ENCODE measurements around the gene NUMBL.

NUMBL gene

DNA sequence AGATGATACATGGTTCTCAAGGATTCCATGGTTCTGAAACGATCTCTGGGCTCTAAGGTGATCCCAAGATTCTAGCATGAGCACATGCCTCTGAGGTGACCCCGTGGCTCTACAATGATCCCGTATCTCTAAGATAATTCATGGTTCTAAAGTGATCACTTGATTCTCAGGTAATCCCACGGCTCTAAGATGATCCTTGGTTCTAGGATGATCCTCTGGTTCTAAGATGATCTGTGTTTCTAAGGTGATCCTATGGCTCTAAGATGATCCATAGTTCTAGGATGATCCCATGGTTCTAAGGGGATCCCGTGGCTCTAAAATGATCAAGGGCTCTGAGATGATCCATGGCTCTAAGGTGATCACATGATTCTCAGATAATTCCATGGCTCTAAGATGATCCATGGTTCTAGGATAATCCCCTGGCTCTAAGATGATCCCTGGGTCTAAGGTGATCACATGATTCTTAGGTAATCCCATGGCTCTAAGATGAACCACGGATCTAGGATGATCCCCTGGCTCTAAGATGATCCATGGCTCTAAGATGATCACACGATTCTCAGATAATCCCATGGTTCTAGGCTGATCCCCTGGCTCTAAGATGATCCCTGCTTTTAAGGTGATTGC, 21.3 kb downstream of the NUMBL start:
- no peaks in the 10 kb centered on the region for H3K9me3 ChIP-seq (ENCODE audit: insufficient read depth, low read length)
- no peak for TF ChIP-seq SUZ12 (IDR thresholded peaks at IDR 0.05; ENCODE audit: extremely low read depth, insufficient read depth, insufficient read length)
- no peak for TF ChIP-seq YY1 (IDR thresholded peaks at IDR 0.05; ENCODE audit: insufficient read depth, insufficient read length)
- no peak for TF ChIP-seq ZNF274 (IDR thresholded peaks at IDR 0.05; ENCODE audit: low read depth, low read length)
- H3K4me3 ChIP-seq (ENCODE audit: insufficient read length, low read depth): no peak overlapping the region
- no peaks in the 10 kb centered on the region for H3K4me1 ChIP-seq (ENCODE audit: insufficient read depth, insufficient read length)
- DNase-seq (ENCODE audit: low read depth, low spot score): no peak
- H3K27me3 ChIP-seq (ENCODE audit: insufficient read depth, insufficient read length): no peaks in the 10 kb centered on the region
- H3K36me3 ChIP-seq (ENCODE audit: insufficient read depth, insufficient read length, low read length): peaks cover 69% of the 10 kb centered on the region
- no peak overlapping the region for H3K9ac ChIP-seq (ENCODE audit: insufficient read length, low read depth)

DNA sequence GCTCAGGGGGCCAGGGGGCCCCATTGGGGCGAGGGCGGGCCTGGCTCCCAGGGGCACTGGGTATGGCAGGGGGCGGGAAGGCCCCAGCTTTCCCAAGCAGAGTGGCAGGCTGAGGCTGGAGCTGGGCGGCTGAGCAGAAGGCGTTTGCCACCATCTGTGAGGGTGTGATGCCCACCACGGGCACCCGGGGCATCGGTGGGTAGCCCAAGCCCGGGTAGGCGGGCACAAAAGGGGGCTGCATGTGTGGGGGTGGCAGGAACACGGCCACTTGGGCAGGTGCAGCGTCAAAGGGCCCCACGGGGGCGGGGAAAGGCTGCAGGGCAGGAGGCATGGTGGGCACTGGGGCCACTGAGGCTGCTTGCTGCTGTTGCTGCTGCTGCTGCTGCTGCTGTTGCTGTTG, 22.8 kb downstream of the NUMBL start:
- H3K36me3 ChIP-seq (ENCODE audit: insufficient read depth, insufficient read length, low read length): peaks cover 54% of the 10 kb centered on the region
- H3K9me3 ChIP-seq (ENCODE audit: insufficient read depth, low read length): no peaks in the 10 kb centered on the region

DNA sequence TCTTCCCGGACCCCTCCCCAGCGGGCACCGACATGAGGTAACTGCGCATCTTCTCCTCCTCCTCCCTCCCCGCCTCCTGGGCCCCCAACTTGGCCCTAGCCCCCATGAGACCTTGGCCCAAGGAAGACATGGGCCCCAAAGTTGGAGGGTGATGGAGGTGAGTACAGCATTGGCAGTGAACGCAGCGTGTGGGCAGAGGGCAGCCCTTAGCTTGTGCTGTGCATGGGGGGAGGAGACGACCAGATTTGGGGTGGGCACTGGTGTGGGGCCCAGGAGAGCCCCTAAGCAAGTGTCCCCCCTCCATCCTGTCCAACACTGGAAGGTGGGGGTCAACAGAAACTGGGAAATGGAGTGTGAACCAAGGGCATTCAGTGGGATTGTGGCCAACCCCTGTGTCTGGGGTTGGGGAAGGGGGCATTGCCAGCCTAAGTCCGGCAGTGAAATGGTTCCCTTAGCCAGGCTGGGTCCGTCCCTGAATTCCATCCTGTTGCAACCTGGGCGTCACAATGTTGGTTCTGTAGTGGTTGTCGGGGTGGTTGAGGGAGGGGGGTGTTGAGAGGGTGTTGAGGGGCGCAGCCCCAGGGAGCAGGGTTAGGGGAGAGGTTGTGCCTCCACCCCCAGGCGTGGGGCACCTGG, 23.5 kb downstream of the NUMBL start:
- DNase-seq (ENCODE audit: low read depth, low spot score): no peak

More for the DNA sequence above, 22.8 kb downstream of the NUMBL start:
- Histone ChIP-seq H3K9ac (ENCODE audit: insufficient read length, low read depth) (no peak overlapping the region), H3K4me3 (ENCODE audit: insufficient read length, low read depth) (no peak overlapping the region), H3K27me3 (ENCODE audit: insufficient read depth, insufficient read length) (no peaks in the 10 kb centered on the region), H3K4me1 (ENCODE audit: insufficient read depth, insufficient read length) (peaks cover 4% of the 10 kb centered on the region)
- DNase-seq (ENCODE audit: low read depth, low spot score): no peak
- no peak for TF ChIP-seq SUZ12 (IDR thresholded peaks at IDR 0.05; ENCODE audit: extremely low read depth, insufficient read depth, insufficient read length)
- TF ChIP-seq YY1 (IDR thresholded peaks at IDR 0.05; ENCODE audit: insufficient read depth, insufficient read length): no peak
- TF ChIP-seq ZNF274 (IDR thresholded peaks at IDR 0.05; ENCODE audit: low read depth, low read length): no peak

DNA sequence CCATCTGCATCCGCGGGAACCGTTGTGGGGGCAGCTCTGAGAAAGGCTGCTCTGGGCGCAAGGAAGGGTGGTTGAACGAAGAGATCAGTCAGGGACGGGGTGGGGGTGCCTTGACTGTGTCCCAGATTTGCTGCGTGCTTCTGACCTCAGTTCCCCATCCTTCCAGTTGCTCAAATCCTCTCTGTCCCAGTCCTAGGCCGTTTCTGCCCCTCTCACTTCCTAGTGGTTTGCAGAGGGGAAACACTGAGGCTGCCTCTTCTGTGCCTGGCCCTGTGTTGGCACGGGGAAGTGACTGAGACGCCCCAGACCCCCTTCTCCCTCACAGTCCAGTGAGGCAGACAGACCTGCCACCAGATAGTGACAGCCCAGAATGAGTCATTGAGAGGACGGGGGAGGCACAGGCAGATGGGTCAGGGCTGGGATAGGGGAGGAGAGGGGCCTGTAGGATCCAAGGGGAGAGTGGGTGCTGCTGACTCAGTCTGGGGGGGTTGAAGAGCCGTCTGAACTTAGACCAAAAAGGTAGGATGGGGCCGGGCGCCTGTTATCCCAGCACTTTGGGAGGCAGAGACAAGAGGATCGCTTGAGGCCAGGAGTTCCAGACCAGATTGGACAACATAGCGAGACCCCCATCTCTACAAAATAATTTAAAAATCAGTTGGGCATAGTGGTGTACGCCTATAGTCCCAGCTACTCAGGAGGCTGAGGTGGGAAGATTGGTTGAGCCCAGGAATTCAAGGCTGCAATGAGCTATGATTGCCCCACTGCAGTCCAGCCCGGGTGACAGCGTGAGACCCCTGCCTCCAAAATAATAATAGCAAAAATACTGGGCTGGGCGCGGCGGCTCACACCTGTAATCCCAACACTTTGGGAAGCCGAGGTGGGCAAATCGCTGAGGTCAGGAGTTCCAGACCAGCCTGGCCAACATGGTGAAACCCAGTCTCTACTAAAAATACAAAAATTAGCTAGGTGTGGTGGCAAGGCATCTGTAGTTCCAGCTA, 26.5 kb downstream of the NUMBL start:
- TF ChIP-seq SUZ12 (IDR thresholded peaks at IDR 0.05; ENCODE audit: extremely low read depth, insufficient read depth, insufficient read length) (no peak), YY1 (IDR thresholded peaks at IDR 0.05; ENCODE audit: insufficient read depth, insufficient read length) (no peak), ZNF274 (IDR thresholded peaks at IDR 0.05; ENCODE audit: low read depth, low read length) (no peak)
- H3K9me3 ChIP-seq (ENCODE audit: insufficient read depth, low read length): no peaks in the 10 kb centered on the region
- peaks cover 4% of the 10 kb centered on the region for H3K4me1 ChIP-seq (ENCODE audit: insufficient read depth, insufficient read length)
- H3K36me3 ChIP-seq (ENCODE audit: insufficient read depth, insufficient read length, low read length): peaks cover 22% of the 10 kb centered on the region
- H3K9ac ChIP-seq (ENCODE audit: insufficient read length, low read depth): peak overlapping the region; percentile 68
- DNase-seq (ENCODE audit: low read depth, low spot score): no peak
- H3K27me3 ChIP-seq (ENCODE audit: insufficient read depth, insufficient read length): no peaks in the 10 kb centered on the region
- H3K4me3 ChIP-seq (ENCODE audit: insufficient read length, low read depth): peak overlapping the region; percentile 42

More for the DNA sequence above, 23.5 kb downstream of the NUMBL start:
- TF ChIP-seq ZNF274 (IDR thresholded peaks at IDR 0.05; ENCODE audit: low read depth, low read length) (no peak), SUZ12 (IDR thresholded peaks at IDR 0.05; ENCODE audit: extremely low read depth, insufficient read depth, insufficient read length) (no peak), YY1 (IDR thresholded peaks at IDR 0.05; ENCODE audit: insufficient read depth, insufficient read length) (no peak)
- H3K27me3 ChIP-seq (ENCODE audit: insufficient read depth, insufficient read length): no peaks in the 10 kb centered on the region
- no peak overlapping the region for H3K9ac ChIP-seq (ENCODE audit: insufficient read length, low read depth)
- peaks cover 4% of the 10 kb centered on the region for H3K4me1 ChIP-seq (ENCODE audit: insufficient read depth, insufficient read length)
- no peaks in the 10 kb centered on the region for H3K9me3 ChIP-seq (ENCODE audit: insufficient read depth, low read length)
- H3K36me3 ChIP-seq (ENCODE audit: insufficient read depth, insufficient read length, low read length): peaks cover 47% of the 10 kb centered on the region
- no peak overlapping the region for H3K4me3 ChIP-seq (ENCODE audit: insufficient read length, low read depth)

DNA sequence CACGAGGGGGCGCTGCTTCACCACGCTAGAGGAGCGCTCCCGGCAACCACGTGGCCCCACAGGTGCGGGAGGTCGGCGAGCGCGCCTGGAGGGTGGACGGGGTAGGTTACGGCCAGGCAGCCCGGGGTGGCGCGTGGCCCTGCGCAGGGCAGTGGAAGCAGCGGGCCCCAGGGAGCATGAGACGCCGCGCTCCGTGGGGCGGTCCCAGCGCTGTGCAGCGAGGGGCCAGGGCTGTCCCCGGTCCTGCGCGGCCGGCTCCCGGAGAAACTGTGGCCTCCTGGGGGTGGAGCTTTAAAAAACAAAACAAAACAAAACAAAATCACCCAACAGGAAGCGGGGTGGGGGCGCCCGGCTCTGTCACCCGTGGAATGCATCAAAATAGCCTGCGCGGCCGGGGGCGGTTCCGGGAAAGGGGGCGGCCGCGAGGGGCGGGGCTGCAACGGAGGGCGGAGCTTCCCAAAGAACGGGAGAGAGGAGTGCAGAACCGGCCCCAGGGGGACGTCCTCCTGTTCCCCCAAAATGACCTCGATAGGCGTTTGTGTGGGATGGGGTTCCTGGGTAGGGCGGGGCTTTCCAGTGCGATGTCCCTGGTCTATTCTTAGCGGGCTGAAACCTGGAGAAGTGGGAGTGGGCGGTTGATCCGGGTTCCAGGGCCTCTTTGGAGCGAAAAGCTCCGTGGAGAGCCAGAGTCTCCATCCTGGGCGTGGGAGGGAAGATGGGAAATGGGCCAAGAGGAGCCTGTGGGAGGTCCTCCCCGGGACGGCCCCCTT, 27.3 kb downstream of the NUMBL start:
- H3K27me3 ChIP-seq (ENCODE audit: insufficient read depth, insufficient read length): no peaks in the 10 kb centered on the region

DNA sequence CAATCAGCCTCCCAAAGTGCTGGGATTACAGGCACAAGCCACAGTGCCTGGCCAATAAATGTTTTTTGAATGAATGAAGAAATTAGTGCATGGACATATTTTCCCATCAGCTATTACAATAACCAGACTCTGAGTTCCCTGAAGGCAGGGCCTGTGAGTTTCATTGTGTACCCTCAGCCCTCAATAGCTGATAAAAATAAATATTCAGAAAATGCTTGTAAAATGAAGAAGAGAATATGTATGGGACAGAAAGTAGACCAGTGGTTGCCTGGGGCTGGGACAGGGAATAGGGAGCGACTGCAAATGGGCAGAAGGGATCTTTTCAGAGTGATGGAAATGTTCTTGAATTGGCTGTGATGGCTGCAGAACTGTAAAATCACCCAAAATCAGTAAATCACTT, 28.8 kb downstream of the NUMBL start:
- TF ChIP-seq SUZ12 (IDR thresholded peaks at IDR 0.05; ENCODE audit: extremely low read depth, insufficient read depth, insufficient read length) (no peak), YY1 (IDR thresholded peaks at IDR 0.05; ENCODE audit: insufficient read depth, insufficient read length) (no peak), ZNF274 (IDR thresholded peaks at IDR 0.05; ENCODE audit: low read depth, low read length) (no peak)
- H3K27me3 ChIP-seq (ENCODE audit: insufficient read depth, insufficient read length): no peaks in the 10 kb centered on the region
- no peak overlapping the region for H3K9ac ChIP-seq (ENCODE audit: insufficient read length, low read depth)
- no peaks in the 10 kb centered on the region for H3K36me3 ChIP-seq (ENCODE audit: insufficient read depth, insufficient read length, low read length)
- H3K9me3 ChIP-seq (ENCODE audit: insufficient read depth, low read length): no peaks in the 10 kb centered on the region
- no peak for DNase-seq (ENCODE audit: low read depth, low spot score)
- no peak overlapping the region for H3K4me3 ChIP-seq (ENCODE audit: insufficient read length, low read depth)
- H3K4me1 ChIP-seq (ENCODE audit: insufficient read depth, insufficient read length): peaks cover 4% of the 10 kb centered on the region

More for the DNA sequence above, 27.3 kb downstream of the NUMBL start:
- DNase-seq (ENCODE audit: low read depth, low spot score): peak; percentile 69
- Histone ChIP-seq H3K9me3 (ENCODE audit: insufficient read depth, low read length) (no peaks in the 10 kb centered on the region), H3K4me1 (ENCODE audit: insufficient read depth, insufficient read length) (peaks cover 4% of the 10 kb centered on the region), H3K9ac (ENCODE audit: insufficient read length, low read depth) (peak overlapping the region; percentile 76), H3K4me3 (ENCODE audit: insufficient read length, low read depth) (peak overlapping the region; percentile 42), H3K36me3 (ENCODE audit: insufficient read depth, insufficient read length, low read length) (peaks cover 13% of the 10 kb centered on the region)
- TF ChIP-seq SUZ12 (IDR thresholded peaks at IDR 0.05; ENCODE audit: extremely low read depth, insufficient read depth, insufficient read length): no peak
- no peak for TF ChIP-seq YY1 (IDR thresholded peaks at IDR 0.05; ENCODE audit: insufficient read depth, insufficient read length)
- no peak for TF ChIP-seq ZNF274 (IDR thresholded peaks at IDR 0.05; ENCODE audit: low read depth, low read length)

All from NT2/D1 (cell line).